ENCODE data around the gene HADHA.
A peak's percentile ranks its signal among the peaks of the same experiment; 100 is the strongest.

Gene HADHA

DNA sequence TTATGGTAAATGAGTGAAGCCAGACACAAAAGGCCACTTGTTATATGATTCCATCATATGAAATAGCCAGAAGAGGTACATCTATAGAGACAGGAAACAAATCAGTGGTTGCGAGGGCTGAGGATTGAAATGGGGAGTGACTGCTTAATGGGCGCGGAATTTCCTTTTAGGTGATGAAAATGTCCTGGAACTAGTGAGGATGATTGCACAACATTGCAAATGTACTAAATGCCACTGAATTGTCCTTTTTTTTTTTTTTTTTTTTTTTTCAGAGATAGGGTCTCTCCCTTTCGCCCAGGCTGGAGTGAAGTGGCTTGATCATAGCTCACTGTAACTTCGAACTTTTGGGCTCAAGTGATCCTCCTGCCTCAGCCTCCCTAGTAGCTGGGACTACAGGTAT is 86.9 kb downstream of the HADHA start:
- H3K27ac ChIP-seq = no peak overlapping the region
- TF ChIP-seq, protein P1, sequence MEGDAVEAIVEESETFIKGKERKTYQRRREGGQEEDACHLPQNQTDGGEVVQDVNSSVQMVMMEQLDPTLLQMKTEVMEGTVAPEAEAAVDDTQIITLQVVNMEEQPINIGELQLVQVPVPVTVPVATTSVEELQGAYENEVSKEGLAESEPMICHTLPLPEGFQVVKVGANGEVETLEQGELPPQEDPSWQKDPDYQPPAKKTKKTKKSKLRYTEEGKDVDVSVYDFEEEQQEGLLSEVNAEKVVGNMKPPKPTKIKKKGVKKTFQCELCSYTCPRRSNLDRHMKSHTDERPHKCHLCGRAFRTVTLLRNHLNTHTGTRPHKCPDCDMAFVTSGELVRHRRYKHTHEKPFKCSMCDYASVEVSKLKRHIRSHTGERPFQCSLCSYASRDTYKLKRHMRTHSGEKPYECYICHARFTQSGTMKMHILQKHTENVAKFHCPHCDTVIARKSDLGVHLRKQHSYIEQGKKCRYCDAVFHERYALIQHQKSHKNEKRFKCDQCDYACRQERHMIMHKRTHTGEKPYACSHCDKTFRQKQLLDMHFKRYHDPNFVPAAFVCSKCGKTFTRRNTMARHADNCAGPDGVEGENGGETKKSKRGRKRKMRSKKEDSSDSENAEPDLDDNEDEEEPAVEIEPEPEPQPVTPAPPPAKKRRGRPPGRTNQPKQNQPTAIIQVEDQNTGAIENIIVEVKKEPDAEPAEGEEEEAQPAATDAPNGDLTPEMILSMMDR (IDR thresholded peaks at IDR 0.05) = no peak

DNA sequence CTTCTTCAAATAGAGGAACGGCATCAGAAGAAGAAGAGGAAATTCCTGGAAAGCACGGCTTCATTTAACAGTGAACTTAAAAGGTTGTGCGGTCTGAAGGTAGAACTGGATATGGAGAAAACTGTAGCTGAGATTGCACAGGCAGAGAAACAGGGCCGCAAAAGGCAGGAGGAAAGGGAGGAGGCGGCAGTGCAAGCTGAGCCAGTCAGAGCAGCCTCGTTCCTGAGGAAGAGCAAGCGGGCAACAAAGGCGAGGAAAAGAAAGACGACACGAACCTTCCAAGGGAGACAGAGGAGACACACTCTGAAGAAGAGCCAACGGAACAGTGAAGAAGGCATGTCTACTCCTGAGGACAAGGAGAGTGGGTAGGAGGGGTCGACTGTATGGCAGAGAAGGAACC is 94.2 kb downstream of the HADHA start:
- TF ChIP-seq, protein P1 (IDR thresholded peaks at IDR 0.05) = no peak
- TF ChIP-seq ZFX (IDR thresholded peaks at IDR 0.05; ENCODE audit: borderline replicate concordance) = no peak
- no peak overlapping the region for H3K27ac ChIP-seq

DNA sequence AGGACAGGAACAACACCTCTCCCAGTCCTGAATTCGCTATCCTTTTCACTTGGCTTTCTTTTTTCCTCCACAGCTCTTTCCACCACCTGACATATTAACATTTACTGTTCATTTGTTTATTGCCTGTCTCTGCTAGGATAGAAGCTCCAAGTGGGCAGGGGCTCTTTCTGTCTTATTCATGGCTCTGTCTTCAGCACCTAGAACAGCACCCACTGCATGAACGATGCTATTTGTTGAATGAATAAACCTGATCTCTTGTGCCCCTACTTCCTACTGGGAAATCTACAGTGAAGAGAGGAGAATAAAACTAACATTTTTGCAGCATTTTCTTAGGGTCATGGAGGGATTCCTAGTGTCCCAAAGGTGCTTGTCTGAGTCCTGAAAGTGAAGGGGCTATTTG is 95.9 kb downstream of the HADHA start:
- H3K27ac ChIP-seq = no peak overlapping the region
- no peak for TF ChIP-seq ZFX (IDR thresholded peaks at IDR 0.05; ENCODE audit: borderline replicate concordance)
- TF ChIP-seq, protein P1 (IDR thresholded peaks at IDR 0.05) = no peak

DNA sequence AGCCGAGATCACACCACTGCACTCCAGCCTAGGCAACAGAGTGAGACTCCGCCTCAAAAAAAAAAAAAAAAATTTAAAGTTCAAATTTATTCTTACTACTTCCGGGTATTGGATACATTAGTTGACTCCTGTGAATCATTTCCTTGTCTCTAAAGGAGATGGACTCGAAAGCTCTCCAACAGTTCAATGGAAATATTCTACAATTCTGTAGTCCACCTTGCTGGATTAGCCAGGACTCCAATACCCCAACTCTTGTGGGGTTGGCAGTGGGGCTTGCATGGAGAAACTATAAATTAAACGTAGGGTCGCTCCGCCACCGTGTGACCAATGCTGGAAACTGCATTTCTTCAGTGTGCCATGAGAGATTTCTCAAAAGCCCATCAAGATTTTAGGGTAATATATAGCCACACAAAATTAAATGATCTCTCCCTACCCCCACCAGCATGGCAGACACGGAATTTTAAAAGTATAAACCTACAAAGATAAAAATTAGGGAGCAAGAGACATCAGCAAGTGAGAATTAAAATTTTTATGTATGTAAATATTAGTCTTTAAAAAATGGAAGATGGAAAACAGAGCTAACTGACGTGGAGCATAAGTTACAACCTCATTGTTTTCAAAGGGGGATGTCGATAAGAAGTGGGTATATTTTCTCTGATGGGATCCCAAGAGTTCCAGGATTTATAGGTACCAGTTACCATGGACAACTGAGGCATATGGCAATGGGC is 99.3 kb downstream of the HADHA start:
- TF ChIP-seq ZFX (IDR thresholded peaks at IDR 0.05; ENCODE audit: borderline replicate concordance) = no peak
- TF ChIP-seq, protein P1 (IDR thresholded peaks at IDR 0.05) = peak; percentile 86
- H3K27ac ChIP-seq = 0 out of 2 replicates have a peak overlapping the region, but pooled peaks have one; percentile 4

DNA sequence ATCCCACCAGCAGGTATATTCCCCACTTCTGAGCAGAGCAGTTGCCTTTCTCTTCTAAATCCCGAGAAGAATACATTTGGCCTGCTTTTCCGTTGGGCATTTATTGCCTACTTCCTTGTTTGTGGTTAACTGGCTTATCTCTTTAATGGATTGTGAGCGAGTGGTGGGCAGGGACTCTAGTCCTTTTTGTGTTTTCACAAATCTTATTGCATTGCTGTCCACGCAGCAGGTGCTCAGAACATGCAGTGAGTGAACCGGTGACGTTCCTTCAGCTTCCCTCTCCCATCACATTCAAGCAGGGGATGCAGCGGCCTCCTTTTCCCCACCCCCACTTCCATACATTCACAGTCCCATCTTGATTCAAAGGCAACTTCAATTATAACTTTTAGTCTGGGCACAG is 100.4 kb downstream of the HADHA start:
- TF ChIP-seq, protein P1 (IDR thresholded peaks at IDR 0.05) = no peak
- H3K27ac ChIP-seq = no peak overlapping the region

DNA sequence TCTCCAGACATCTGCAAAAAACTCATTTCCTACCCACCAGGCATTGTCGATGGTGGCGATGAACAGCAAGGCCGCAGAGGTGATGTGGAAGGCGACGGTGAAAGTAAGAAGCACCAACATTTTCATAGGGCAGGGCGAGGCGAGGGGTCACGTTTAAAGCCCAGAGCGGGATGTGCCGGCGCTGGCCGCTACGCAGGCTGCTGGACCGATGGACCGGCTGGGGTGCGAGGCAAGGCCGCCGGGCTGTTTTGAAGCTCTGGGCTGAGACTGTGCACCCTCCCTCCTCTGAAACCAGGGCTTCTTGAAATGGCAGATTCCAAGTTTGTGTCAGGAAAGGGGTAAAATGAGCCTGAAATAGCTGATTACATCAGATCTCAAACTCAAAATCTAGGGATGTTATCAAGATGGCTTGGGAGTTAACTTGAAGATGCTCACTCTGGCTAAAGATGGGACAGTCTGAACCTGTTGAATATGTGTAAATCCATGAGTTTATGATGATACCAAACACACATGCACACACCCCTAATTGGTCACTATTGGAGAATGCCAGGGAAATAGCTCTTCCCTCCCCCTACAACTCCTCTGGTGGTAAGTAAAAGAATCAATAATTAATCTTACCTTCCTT is 103.2 kb downstream of the HADHA start:
- H3K27ac ChIP-seq = no peak overlapping the region
- TF ChIP-seq ZFX (IDR thresholded peaks at IDR 0.05; ENCODE audit: borderline replicate concordance) = no peak
- TF ChIP-seq, protein P1 (IDR thresholded peaks at IDR 0.05) = no peak

Data from 22Rv1 (cell line).